LNCAP (cell line): ENCODE measurements around the gene SRSF4.

Experiments
- TF ChIP-seq, protein P1 (sequence below): fragments of 450-650 bp; IDR thresholded peaks from 2 replicates; pipeline ENCODE4 v1.5.1; 2017; ENCODE audit warnings: mild to moderate bottlenecking

SRSF4 gene

GRCh38 chr1:29105822-29106221 is 75.9 kb downstream of the SRSF4 start:
- TF ChIP-seq, protein P1, sequence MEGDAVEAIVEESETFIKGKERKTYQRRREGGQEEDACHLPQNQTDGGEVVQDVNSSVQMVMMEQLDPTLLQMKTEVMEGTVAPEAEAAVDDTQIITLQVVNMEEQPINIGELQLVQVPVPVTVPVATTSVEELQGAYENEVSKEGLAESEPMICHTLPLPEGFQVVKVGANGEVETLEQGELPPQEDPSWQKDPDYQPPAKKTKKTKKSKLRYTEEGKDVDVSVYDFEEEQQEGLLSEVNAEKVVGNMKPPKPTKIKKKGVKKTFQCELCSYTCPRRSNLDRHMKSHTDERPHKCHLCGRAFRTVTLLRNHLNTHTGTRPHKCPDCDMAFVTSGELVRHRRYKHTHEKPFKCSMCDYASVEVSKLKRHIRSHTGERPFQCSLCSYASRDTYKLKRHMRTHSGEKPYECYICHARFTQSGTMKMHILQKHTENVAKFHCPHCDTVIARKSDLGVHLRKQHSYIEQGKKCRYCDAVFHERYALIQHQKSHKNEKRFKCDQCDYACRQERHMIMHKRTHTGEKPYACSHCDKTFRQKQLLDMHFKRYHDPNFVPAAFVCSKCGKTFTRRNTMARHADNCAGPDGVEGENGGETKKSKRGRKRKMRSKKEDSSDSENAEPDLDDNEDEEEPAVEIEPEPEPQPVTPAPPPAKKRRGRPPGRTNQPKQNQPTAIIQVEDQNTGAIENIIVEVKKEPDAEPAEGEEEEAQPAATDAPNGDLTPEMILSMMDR: no peak

DNA sequence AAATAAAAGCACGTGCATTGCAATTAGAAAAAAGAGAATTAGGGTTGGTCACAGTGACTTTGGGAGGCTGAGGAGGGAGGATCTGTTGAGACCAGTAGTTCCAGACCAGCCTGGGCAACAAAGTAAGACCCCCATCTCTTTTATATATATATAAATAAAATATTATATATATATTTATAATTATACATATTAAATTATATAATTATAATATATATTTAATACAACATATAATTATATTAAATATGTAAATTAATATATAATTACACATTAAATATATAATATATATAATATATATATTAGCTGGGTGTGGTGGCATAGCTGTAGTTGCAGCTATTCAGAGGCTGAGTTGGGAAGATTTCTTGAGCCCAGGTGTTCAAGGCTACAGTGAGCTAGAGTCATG is 81.2 kb downstream of the SRSF4 start:
- TF ChIP-seq, protein P1: no peak

GRCh38 chr1:29099286-29099685 is 82.4 kb downstream of the SRSF4 start:
- TF ChIP-seq, protein P1: no peak
